ENCODE results near the gene CFAP99. TPM values are rescaled to one million over a fixed set of nuclear protein-coding genes. Genes with fewer than 3 reads are reported as not detected.
A peak's percentile ranks its signal among the peaks of the same experiment; 100 is the strongest.

CFAP99 gene
- total and polyA plus RNA-seq, 9 of the 15 experiments (the other 6 are each of a cell fraction or from before 2014, with no cell fraction given) = 0.07 to 0.18 (median 0.09) TPM; not detected in 6

- Histone ChIP-seq H3K79me2 (ENCODE audit: control insufficient read depth, insufficient read depth, low read length) (no peaks in the 10 kb centered on the region), H3K36me3 (ENCODE audit: control insufficient read depth, insufficient read depth, low read length) (no peaks in the 10 kb centered on the region), H3K9ac (ENCODE audit: insufficient read depth in 1 of 2, low read depth in 2 of 2, low read length in 2 of 2) (no peak overlapping the region), H3K4me2 (ENCODE audit: insufficient read depth, low read length) (no peak overlapping the region), H3K4me3 (no peak overlapping the region), H3K9me1 (ENCODE audit: control insufficient read depth, insufficient read depth, low read length) (no peaks in the 10 kb centered on the region), H4K20me1 (replicated peaks; ENCODE audit: control insufficient read depth, insufficient read depth, low read length) (no peaks in the 10 kb centered on the region), H3K27me3 (ENCODE audit: control insufficient read depth in 2 of 2, insufficient read depth in 2 of 2, low read length in 2 of 2) (no peaks in the 10 kb centered on the region), H2AFZ (ENCODE audit: low read depth, low read length) (no peak overlapping the region), H3K4me1 (replicated peaks in 1 of 2; ENCODE audit: control insufficient read depth in 2 of 2, insufficient read depth in 2 of 2, low read length in 2 of 2) (peaks cover 14 to 37% of the 10 kb centered on the region in 2 experiments), H3K9me3 (replicated peaks; ENCODE audit: control insufficient read depth, insufficient read depth, low read depth, low read length) (no peaks in the 10 kb centered on the region), H3K27ac (ENCODE audit: extremely low read depth, low read depth, low read length) (no peak overlapping the region)
- FAIRE-seq (no peak), ATAC-seq (no peak), DNase-seq (ENCODE audit: extremely low read depth in 1 of 4, low spot score in 3 of 4) (peak in 1 of 4 experiments; percentile 15)
- ChIA-PET POLR2A (interaction anchor here (0.6 to 1.0 kb wide), 5 partner anchors 8 to 792 kb away, joined by 3 to 4 read pairs (median 3); no protein-coding TSS in a partner anchor), CTCF (ENCODE audit: low intra/inter-chr PET ratio) (interaction anchor here (0.6 kb wide), 1 partner anchor 15 kb away, joined by 3 read pairs; no protein-coding TSS in a partner anchor)
- BruUV-seq (replicated peaks) = no TSS peak
- intact Hi-C loops (cut with micrococcal nuclease) = no loop called here
- TF ChIP-seq CTCF (IDR thresholded peaks at IDR 0.05 in 2 of 3, conservative IDR thresholded peaks at IDR 0.05 in 1 of 3; ENCODE audit: insufficient read depth in 2 of 3, low read depth in 1 of 3, low read length in 3 of 3) = peak; percentile 34 to 43 (median 38); a peak in 4 of 6 replicates
- TF ChIP-seq RAD21 (CRISPR knock-in tag; conservative IDR thresholded peaks at IDR 0.05 in 1 of 2, IDR thresholded peaks at IDR 0.05 in 1 of 2) = peak; percentile 39 to 52; a peak in 3 of 4 replicates
- no peak for TF ChIP-seq GTF2E2 (tag; IDR thresholded peaks at IDR 0.05)
- WGBS (ENCODE audit: insufficient coverage, low coverage, missing lambda C conversion rate) = 29% methylated on average over 10 of the region's 10 CpGs
- in situ Hi-C loops (cut with MboI) = no loop called here
Observed at GRCh38 chr4:2436301-2436700, 17.5 kb downstream of the CFAP99 start.

Measured in K562 (cell line).